ENCODE measurements around the gene GANAB. TPM values are rescaled to one million over a fixed set of nuclear protein-coding genes. Genes with fewer than 3 reads are reported as not detected.
A peak's percentile ranks its signal among the peaks of the same experiment; 100 is the strongest.
"Not testable (repeated sequence)": the region's sequence is repeated elsewhere in the genome, so short reads cannot be mapped to it uniquely, and the experiment has no call there.

The GANAB gene
- total RNA-seq (2014; rRNA removed; shearing (Covaris generic)) = 191 and 221 TPM in 2 replicates
- 219 and 237 TPM in 2 replicates for polyA plus RNA-seq (2015; cell fraction: cytosol; rRNA removed)
- 1,419 and 1,566 TPM in 2 replicates for polyA plus RNA-seq (2015; cell fraction: nucleus; rRNA removed)

DNA sequence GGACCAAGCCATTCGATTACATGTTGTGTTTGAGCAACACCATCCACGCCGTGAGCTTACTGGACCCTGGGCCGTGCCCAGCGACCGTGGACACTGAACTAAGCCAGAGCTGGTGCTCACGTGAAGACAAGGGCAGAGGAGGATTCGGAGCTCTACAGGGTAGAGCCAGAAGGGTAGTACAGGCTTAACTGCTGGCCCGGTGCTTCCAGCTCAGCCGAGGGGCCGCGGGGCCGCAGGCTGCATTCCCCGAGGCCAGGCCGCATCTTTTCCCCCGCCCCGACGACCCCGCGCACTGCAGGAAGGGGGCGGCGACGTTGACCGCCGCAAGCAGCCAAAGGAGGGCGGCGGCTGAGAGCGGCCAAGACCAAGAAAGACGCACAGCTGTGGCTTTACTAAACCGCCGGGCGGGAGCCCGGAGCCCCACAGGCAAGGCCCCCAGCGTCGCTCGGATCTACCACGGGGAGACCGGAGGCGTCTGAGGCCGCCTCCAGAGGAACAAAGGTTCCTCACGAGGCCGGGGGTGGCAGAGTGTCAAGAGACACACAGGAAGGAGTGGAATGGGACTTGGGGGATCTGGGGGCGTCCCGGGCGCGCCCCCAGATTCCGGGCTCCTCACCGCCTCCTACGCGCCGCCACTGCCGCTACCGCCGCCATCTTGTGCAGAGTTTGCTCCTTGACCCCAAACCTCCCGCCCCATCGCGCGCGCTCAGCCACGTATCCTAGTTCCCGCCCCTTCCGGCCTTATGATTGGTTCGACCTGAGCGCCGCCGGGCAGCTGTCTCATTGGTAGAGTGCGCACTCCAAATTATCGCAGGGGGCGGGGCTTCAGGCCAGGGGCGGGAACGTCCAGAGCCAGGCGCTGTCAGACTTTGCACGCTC is at the start of gene GANAB:
Gene GANAB (minus strand): TSS at position 668 of the 879 bp plus-strand sequence. CDS start 14 bp downstream, at position 654.
- peak; percentile 95 for DNase-seq (ENCODE audit: low read depth)

DNA sequence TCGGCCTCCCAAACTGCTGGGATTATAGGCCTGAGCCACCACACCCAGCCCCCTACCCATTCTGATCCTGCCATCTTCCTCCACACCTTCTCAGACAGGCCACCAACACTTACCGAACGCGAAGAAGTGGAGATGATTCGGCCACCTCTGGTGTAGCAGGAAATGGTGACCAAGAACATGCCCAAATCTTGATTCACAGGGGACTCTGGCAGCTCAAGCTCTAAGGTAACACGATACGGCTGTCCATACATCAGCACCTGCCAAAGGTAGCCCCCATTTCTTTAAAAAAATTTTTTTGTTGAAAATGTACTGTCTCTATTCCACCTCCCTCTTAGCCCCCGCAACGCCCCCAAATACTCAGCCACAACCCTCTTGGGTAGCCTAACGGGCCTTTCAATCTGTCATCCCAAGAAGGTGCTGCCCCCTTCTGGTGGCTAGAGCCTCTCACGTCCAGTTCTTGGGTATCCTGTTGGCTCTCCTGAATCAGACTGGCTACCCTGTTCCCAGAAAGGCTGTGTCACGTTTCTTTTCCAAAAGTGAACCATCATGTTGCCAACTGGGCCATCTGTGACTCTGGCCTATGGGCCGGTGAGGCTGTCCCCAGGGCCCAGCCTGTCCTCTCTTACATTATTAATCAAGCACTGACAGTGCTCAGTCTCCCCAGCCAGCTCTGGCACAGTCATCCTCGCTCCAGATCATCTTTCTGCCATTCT is 48.2 kb upstream of the GANAB start:
- peak; percentile 62 for DNase-seq (ENCODE audit: low read depth)

DNA sequence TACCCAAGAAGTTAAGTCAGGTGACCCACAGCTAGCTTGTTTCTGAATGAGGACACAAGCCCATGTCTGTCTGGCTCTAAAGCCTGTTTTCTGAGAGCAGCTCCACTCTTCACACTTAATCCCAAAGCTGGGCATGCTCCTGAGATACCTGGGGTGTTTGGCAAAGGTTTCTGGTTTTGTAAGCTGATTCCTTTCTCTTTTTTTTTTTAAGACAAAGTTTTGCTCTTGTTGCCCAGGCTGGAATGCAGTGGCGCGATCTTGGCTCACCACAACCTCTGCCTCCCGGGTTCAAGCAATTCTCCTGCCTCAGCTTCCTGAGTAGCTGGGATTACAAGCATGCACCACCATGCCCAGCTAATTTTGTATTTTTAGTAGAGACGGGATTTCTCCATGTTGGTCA is 47.2 kb upstream of the GANAB start:
- not testable (repeated sequence) for DNase-seq (ENCODE audit: low read depth)

DNA sequence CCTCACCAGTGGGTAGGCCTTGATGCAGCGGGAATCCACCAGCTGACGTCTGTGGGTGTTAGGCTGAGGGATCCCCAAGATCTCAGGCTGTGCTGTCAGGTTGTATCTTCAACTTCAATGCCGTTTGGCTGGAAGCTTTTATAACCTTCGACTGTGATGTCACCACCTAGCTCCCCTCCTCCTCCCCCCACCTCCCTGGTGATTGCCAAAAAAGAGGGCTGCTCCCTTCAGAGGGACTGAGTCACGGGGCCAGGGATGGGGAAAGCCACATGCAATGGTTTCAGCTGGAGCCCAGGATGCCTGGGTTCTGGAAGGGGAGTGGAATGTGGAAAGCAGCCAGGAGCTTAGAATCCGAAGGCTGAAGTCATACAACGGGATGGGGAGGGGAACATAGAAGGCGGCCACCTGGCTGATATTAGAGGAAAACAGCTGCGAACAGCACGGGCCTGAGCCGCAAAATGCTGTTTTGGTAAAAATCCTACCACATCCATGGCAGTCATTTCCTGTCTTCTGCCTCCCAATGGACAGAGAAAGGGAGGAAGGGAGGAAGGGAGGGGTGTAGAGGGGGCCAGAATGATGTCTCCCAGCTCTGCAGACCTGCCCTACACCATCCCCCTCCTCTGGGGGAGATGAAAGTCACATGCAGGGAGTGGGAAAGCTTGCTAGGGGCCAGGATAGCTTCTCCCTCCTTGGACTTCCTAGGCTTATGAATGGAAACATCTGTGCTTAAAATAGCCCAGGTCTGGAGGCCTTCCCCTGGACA is 43.2 kb upstream of the GANAB start, which contains the start of gene LRRN4CL:
Gene LRRN4CL (minus strand): TSS at position 110 of the 763 bp plus-strand sequence. CDS start 1,022 bp downstream, outside the sequence.
- DNase-seq (ENCODE audit: low read depth) = peak; percentile 69

DNA sequence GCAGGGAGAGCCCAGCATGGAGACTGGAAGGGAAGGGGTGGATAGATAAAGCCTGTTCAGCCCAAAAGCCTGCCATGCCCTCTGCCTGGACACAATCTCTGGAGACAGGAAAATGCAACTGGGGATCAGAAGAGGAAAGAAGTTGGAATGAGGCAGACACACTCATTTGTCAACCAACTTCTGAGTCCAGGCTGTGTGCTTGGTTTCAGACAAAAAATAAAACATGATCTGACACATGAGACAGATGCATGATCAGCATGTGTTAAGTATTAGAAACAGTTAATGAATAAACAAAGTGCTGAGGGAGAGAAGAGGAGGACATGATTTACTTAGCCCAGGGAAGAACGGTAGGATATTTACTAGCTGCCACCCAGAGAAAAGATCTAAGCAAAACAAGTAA is 42.1 kb upstream of the GANAB start:
- DNase-seq (ENCODE audit: low read depth) = no peak

DNA sequence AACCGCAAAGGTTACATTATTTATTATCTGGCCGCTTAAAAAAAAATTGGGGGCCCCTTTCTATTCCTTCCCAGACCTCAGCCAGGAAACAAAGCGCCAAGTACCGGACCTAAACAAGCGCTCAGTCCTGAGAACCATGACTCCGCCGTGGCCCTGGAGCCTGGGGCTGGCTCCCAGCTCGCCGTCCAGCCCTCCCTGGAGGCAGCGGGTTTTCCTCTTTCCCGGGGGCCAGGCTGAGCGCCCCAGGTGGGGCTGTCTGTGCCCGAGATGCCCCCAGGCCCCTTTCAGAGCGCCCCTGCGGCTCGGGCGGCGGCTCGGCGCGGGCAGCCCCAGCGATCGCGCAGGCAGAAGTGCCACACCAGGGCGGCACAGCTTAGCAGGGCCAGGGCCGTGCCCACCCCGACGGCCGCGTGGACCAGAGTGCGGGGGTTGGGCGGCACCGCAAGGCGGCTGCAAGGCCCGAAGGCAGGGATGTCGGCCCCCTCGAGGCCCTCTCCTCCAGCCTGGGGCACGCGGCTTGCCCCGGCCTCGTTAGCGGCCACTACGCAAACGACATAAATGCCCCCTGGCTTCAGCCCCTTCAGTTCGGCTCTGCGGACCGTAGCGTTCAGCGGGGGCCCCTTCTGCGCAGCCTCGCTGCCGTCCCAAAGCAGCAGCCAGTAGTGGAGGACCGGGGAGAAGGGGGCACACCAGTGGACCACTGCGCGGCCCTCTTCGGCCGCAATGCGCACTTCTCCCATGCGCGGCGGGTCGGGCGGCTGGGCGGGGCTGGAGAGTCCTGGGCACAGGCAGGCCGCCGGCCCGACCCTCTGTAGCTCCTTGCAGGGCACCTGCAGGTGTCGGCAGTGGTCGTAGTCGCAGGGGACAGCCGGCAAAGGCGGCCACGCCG is 41.3 kb upstream of the GANAB start:
- DNase-seq (ENCODE audit: low read depth) = no peak

DNA sequence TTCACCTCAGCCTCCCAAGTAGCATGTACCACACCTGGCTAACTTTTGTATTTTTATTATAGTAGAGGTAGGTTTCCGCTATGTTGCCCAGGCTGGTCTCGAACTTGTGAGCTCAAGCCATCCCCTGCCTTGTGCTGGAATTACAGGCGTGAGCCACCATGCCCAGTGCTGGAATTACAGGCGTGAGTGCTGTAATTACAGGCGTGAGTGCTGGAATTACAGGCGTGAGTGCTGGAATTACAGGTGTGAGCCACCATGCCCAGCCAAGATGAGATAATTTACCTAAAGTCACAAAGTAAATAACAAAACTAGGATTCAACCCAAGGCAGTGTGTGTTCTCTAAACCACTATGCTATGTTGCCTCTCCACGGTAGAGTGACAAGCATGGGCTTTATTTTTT is 36.1 kb upstream of the GANAB start:
- DNase-seq (ENCODE audit: low read depth) = no peak

DNA sequence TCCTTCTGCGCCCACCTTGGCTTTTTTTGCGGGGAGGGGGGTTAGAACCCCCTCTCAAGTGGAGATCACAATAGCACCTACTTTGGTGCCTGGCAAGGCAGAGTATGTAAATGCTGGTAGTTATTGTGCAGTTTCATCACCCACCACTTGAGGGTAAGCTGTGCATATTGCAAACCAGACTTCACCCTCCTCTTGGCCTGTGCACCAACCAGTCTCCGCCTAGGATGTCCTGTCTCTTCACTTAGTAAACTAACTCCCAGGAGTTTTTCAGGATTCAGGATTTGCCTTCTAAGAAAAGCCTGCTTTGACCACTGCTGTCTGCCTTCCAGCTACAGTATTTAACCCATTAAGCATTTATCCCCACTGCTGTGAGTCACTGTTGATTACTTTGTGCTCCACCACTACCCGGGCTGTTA is 34.4 kb upstream of the GANAB start:
- peak; percentile 78 for DNase-seq (ENCODE audit: low read depth)

DNA sequence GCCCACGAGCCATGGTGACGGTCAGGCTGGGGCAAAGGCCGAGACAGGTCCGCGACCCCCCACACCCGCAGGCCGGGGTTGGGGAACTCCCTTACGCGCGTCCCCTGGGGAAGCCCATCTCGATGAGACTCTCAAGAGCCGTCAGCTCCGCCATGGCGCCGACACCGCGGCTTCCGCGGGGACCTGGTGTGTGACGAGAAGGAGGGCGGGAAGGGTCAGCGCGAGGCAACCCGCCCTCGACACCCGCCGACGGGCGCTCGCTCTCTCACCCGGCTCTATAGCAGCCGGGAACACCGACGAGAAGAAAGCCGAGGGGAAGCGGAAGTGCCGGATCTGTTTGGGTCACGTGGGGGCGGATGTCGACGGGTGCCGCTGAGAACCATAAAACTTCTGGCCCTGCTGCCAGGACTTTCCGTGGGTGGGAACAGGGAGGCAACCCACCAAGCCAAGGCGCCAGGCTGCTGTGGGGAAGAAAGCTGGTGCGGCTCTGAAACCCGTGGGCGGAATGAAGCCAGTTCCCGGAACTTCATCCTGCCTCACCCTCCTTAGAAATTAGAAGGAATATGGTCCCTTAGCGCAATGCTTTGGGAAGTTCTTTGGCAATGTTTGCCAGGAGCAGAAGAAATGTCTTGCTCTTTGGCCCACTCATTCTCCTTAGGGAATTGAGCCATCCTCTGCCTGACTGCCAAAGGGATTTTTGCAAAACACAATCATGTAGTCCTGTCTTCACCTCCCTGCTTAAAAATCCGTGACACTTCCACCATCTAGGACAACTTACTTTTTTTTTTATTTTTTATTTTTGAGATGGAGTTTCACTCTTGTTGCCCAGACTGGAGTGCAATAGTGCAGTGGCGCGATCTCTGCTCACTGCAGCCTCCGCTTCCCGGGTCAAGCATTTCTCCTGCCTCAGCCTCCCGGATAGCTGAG is 32.6 kb upstream of the GANAB start, which contains the start of gene UBXN1:
Gene UBXN1 (minus strand): TSS at position 304 of the 927 bp plus-strand sequence. CDS start 150 bp downstream, at position 154.
- peak; percentile 86 for DNase-seq (ENCODE audit: low read depth)

DNA sequence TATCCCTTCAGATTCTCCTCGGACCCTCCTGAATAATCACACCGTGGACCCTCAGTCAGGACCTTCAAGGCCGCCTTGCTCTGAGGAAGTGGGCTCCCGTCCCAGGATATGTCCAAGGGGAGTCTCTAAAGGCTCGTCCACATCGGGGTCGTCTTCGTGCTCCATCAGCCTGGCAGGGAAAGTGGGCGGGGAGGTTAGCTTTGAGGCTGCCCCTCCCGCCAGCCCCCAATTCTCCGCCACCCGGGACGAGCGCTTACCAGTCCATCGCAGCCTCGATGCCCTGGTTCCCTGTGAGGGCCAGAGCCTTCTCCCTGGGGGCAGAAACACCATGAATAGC is 32.0 kb upstream of the GANAB start:
- no peak for DNase-seq (ENCODE audit: low read depth)

DNA sequence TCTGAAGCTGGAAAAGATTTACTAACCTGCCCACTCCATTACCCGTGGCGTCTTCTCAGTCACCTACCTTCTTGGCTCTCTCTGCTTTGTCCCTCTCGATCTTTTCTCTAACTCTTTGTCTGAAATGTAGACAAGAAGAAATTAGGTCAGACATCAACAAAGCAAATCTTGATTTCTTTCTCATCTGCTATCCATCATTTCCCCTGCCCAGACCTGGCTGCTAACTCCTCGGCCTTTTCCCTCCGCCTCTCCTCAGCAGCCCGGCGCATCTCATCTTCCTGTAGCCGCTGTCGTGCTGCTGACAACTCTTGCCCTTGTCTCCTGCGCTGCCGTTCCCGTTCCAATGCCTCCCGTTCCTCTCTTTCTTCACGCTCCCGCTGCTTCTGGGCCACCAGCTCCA is 31.3 kb upstream of the GANAB start:
- DNase-seq (ENCODE audit: low read depth) = no peak

DNA sequence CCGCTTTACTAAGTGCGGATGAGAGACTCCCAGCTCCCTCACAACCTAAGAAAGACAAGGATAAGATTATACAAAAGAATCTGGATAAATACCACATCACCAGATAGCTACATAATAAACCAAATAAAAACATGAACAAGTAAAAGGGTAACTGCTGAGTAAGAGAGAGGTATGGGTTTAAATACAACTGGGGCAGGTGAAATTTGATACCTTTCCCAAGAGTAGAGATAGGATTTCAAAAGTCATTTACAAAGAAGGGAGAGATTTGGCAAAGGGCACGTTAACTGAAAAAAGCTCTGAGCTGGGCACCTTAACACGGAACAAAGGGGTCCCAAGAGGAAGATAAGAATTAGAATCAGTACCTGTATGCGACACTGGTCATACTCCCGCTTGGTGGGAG is 30.7 kb upstream of the GANAB start:
- DNase-seq (ENCODE audit: low read depth) = no peak

DNA sequence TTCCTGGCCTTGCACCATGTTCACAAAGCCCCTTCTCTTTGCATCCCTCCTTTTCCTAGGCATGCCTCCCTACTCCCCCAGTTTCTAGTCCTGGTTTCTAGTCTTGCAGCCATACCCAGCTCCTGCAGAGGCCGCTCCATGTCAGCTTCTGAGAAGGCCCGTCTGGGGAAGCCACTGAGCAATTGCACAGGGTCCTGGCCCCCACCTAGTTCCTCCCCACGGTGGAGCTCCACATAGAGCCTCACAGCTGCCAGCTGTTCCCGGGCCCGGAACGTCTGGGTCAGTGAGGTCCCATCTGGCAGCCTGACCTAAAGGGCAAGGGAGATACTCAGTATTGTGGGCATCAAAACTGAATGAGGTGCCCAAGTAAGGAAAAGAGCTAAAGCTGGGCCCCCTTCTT is 30.3 kb upstream of the GANAB start:
- no peak for DNase-seq (ENCODE audit: low read depth)

DNA sequence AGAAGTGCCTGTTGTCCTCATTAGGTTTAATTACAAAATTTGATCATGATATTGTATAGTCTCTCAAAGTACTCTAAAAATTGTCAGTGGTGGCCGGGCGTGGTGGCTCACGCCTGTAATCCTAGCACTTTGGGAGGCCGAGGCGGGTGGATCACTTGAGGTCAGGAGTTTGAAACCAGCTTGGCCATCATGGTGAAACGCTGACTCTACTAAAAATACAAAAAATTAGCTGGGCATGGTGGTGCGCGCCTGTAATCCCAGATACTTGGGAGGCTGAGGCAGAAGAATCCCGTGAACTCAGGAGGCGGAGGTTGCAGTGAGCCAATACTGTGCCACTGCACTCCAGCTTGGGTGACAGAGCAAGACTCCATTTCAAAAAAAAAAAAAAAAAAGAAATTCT is 29.0 kb upstream of the GANAB start:
- DNase-seq (ENCODE audit: low read depth) = not testable (repeated sequence)

DNA sequence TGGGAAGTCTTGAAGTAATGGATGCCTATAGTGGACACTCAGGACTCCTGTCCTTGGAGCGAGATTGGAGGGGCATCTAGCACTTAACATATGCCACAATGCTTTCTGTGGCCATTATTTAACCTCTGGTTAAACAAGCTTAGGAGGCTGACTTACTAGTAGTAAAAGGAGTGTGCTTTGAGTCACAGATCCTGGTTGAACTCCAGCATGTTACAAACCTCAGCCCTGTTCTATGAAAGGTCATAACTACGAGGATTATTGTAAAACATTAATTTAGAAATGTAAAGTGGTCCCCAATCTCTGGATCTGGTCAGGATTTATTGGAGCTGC is 26.7 kb upstream of the GANAB start:
- no peak for DNase-seq (ENCODE audit: low read depth)

DNA sequence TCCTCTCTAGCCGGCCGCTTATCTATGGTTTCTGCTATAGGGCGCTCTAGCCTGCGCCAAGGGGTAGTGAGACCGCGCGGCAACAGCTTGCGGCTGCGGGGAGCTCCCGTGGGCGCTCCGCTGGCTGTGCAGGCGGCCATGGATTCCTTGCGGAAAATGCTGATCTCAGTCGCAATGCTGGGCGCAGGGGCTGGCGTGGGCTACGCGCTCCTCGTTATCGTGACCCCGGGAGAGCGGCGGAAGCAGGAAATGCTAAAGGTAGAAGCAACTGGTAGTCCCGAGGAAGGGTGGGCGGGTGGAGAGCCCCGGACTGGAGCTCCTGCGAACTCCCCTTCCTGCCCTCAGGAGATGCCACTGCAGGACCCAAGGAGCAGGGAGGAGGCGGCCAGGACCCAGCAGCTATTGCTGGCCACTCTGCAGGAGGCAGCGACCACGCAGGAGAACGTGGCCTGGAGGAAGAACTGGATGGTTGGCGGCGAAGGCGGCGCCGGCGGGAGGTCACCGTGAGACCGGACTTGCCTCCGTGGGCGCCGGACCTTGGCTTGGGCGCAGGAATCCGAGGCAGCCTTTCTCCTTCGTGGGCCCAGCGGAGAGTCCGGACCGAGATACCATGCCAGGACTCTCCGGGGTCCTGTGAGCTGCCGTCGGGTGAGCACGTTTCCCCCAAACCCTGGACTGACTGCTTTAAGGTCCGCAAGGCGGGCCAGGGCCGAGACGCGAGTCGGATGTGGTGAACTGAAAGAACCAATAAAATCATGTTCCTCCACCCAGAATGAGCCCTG is 25.4 kb upstream of the GANAB start, which contains the start of the genes LBHD1 and UQCC3:
Gene LBHD1 (minus strand): TSS at position 660 of the 782 bp plus-strand sequence. CDS start 2,236 bp downstream, outside the sequence.
Gene UQCC3 (plus strand): TSS at position 66 of the 782 bp plus-strand sequence. CDS start 73 bp downstream, at position 139.
- DNase-seq (ENCODE audit: low read depth) = peak; percentile 79

DNA sequence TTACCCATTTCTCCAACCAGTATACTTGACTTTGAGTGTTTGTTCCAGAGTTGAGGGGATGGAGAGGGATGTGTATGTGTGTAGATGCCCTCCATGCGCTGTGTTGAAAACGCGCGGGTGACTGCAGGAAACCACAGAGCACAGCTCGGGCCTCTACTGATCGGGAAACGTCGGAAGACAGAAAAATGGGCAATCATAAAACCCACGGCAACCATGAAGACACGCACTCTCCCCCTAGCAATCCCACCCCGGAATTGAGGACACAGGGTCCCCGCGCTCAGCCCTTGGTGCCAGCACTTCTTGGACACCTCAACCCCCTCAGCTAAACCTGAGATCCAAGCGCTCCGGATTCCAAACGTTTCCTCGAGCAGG is 24.8 kb upstream of the GANAB start:
- no peak for DNase-seq (ENCODE audit: low read depth)

DNA sequence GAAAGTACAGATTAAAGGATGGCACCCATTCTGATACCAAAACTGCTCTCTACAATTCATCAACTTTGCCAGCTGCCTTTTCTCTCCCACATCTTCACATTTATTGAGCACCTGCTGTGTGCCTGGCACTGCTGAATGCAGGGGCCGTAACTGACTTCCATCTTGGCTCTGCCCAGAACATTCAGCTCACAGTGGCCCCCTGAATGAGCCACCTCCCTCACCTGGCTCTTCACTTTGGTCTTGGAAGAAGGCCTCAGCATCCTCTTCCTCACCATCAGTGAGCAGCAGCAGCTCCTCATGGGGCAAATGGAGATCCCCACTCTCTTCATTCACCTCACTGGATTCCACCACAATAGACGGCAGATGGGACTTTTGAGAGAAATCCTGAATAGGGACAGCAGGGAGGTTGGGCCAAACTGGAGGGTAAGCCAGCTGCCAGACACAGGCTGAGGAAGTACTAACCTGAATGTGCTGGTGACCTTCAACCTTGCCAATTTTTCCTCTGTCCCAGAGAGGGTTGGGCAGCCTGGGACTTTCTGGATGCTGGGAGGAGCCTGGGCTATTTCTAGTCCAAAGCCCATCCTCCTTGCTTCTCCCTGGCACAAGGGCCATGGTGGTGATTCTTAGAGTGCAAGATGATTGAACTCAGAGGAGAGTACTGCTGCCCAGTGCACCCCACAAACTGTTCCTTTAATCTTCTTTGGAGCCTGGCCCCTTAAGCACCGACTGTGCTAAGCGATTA is 23.2 kb upstream of the GANAB start:
- no peak for DNase-seq (ENCODE audit: low read depth)
